Lower lobe of right lung (tissue), 2 donors: ENCODE measurements around the gene AKAIN1. TPM values are rescaled to one million over a fixed set of nuclear protein-coding genes. Genes with fewer than 3 reads are reported as not detected.

Experiments
- ATAC-seq, 2 donors: fragments of 200-7000 bp; cut with Tn5 transposase; one replicate each; pipeline ENCODE4 v1.9.1; 2020 to 2022; ENCODE audit warnings: mild to moderate bottlenecking in 2 of 2, moderate library complexity in 2 of 2
- DNase-seq: peaks from one replicate; pipeline ENCODE4 v3.0.0-alpha.2; 2020
- H3K27ac ChIP-seq: fragments of 200-600 bp; one replicate; pipeline ENCODE4 v1.8.0; 2022
- H3K27me3 ChIP-seq: fragments of 200-600 bp; one replicate; pipeline ENCODE4 v1.8.0; 2022; ENCODE audit warnings: low read depth
- H3K36me3 ChIP-seq: fragments of 200-600 bp; one replicate; pipeline ENCODE4 v1.8.0; 2022; ENCODE audit warnings: mild to moderate bottlenecking
- H3K4me1 ChIP-seq: fragments of 200-600 bp; one replicate; pipeline ENCODE4 v1.8.0; 2022
- H3K4me3 ChIP-seq: fragments of 200-600 bp; one replicate; pipeline ENCODE4 v1.8.0; 2022; ENCODE audit warnings: mild to moderate bottlenecking
- H3K9me3 ChIP-seq: fragments of 200-600 bp; one replicate; pipeline ENCODE4 v1.8.0; 2022
- CTCF ChIP-seq: fragments of 200-600 bp; IDR thresholded peaks from one replicate; pipeline ENCODE4 v1.8.0; 2022; ENCODE audit warnings: antibody characterized with exemption, mild to moderate bottlenecking
- intact Hi-C: fragments of 100-400 bp; cut with DNase I; formaldehyde crosslinking; loops from one replicate; pipeline ENCODE4 v1.11.0; 2022
- total RNA-seq: library from RNA; stranded (reverse); fragmentation: NEBNext Ultra II Directional; extraction: Animal tissue kit (Norgen Biotek cat#: 25700); gene quantifications from one replicate; pipeline ENCODE4 v1.2.1, GENCODE V29; 2021
- donor health status: DM: no; HTN: yes; CAD: no; lungs with severe emphysema.

The AKAIN1 gene
- total RNA-seq, 1 donor from 2014 or later: not detected

- no peak for TF ChIP-seq CTCF
- DNase-seq: no peak
- Histone ChIP-seq H3K27ac (no peak overlapping the region), H3K27me3 (no peaks in the 10 kb centered on the region), H3K9me3 (no peaks in the 10 kb centered on the region), H3K36me3 (no peaks in the 10 kb centered on the region), H3K4me3 (no peak overlapping the region), H3K4me1 (no peaks in the 10 kb centered on the region)
- no peak for ATAC-seq
- intact Hi-C loops: no loop called here
Measured at GRCh38 chr18:5155218-5155906, 41.7 kb downstream of the AKAIN1 start.

- H3K4me1 ChIP-seq: no peaks in the 10 kb centered on the region
- intact Hi-C loops: no loop called here
- no peak for TF ChIP-seq CTCF
- H3K27ac ChIP-seq: no peak overlapping the region
- H3K4me3 ChIP-seq: no peak overlapping the region
- no peaks in the 10 kb centered on the region for H3K9me3 ChIP-seq
- no peaks in the 10 kb centered on the region for H3K36me3 ChIP-seq
- no peak for DNase-seq
- no peaks in the 10 kb centered on the region for H3K27me3 ChIP-seq
- ATAC-seq: no peak
Measured at GRCh38 chr18:5152343-5153020, 44.6 kb downstream of the AKAIN1 start.

- DNase-seq (no peak), ATAC-seq (no peak)
- no peak overlapping the region for H3K27ac ChIP-seq
- no peaks in the 10 kb centered on the region for H3K36me3 ChIP-seq
- H3K4me1 ChIP-seq: no peaks in the 10 kb centered on the region
- no peak for TF ChIP-seq CTCF
- no peak overlapping the region for H3K4me3 ChIP-seq
- no peaks in the 10 kb centered on the region for H3K27me3 ChIP-seq
- H3K9me3 ChIP-seq: no peaks in the 10 kb centered on the region
- intact Hi-C loops: no loop called here
Measured at GRCh38 chr18:5150894-5151293, 46.2 kb downstream of the AKAIN1 start.

GRCh38 chr18:5146093-5146492 lies 51.0 kb downstream of the AKAIN1 start:
- Histone ChIP-seq H3K9me3 (no peaks in the 10 kb centered on the region), H3K27me3 (no peaks in the 10 kb centered on the region), H3K27ac (no peak overlapping the region), H3K4me3 (no peak overlapping the region), H3K36me3 (no peaks in the 10 kb centered on the region), H3K4me1 (no peaks in the 10 kb centered on the region)
- intact Hi-C loops: no loop called here
- TF ChIP-seq CTCF: no peak
- ATAC-seq (no peak), DNase-seq (no peak)

- intact Hi-C loops: no loop called here
- H3K4me3 ChIP-seq: no peak overlapping the region
- H3K36me3 ChIP-seq: no peaks in the 10 kb centered on the region
- H3K9me3 ChIP-seq: no peaks in the 10 kb centered on the region
- ATAC-seq (no peak), DNase-seq (no peak)
- TF ChIP-seq CTCF: no peak
- H3K27ac ChIP-seq: no peak overlapping the region
- H3K27me3 ChIP-seq: no peaks in the 10 kb centered on the region
- no peaks in the 10 kb centered on the region for H3K4me1 ChIP-seq
Measured at GRCh38 chr18:5145168-5145825, 51.8 kb downstream of the AKAIN1 start.
